Prostate gland (tissue), 2 donors: Measurements from ENCODE around the gene AQP4. TPM values are rescaled to one million over a fixed set of nuclear protein-coding genes. Genes with fewer than 3 reads are reported as not detected.
A peak's percentile ranks its signal among the peaks of the same experiment; 100 is the strongest.

Source experiments
- DNase-seq: peaks from one replicate; pipeline ENCODE4 v3.0.0-alpha.2; 2019; ENCODE audit warnings: low spot score
- H3K27ac ChIP-seq, 2 donors: fragments of 200-600 bp; sonication (generic); 2 replicates each; pipeline ENCODE4 v1.5.1; 2017 to 2019
- H3K27me3 ChIP-seq: fragments of 200-600 bp; sonication (generic); replicated peaks from 2 replicates; pipeline ENCODE4 v1.5.1; 2019; ENCODE audit not compliant: insufficient read depth
- H3K36me3 ChIP-seq, 2 donors: fragments of 200-600 bp; sonication (generic); 1 replicate in 1 of 2; 2 replicates in 1 of 2; pipeline versions ENCODE4 v1.5.1 to v1.8.1; 2017 to 2019
- H3K4me1 ChIP-seq: fragments of 200-600 bp; sonication (generic); replicated peaks from 2 replicates; pipeline ENCODE4 v1.5.1; 2019
- H3K4me3 ChIP-seq, 2 donors: fragments of 200-600 bp; sonication (generic); 2 replicates each; pipeline ENCODE4 v1.5.1; 2017 to 2019
- H3K9me3 ChIP-seq: fragments of 200-600 bp; sonication (generic); 2 replicates; pipeline ENCODE4 v1.5.1; 2017
- CTCF ChIP-seq, 4 experiments: fragments of 200-600 bp in 2 of 4; fragments of 450-650 bp in 2 of 4; sonication (generic) in 2 of 4; IDR thresholded peaks; 1 replicate in 3 of 4; 2 replicates in 1 of 4; pipeline ENCODE4 v1.5.1; 2016 to 2019; ENCODE audit warnings: antibody characterized with exemption in 4 of 4, mild to moderate bottlenecking in 2 of 4, moderate library complexity in 2 of 4
- POLR2A ChIP-seq: fragments of 450-650 bp; IDR thresholded peaks from one replicate; pipeline ENCODE4 v1.6.1; 2016; ENCODE audit warnings: antibody characterized with exemption, mild to moderate bottlenecking
- POLR2AphosphoS5 ChIP-seq: sonication (generic); formaldehyde crosslinking; IDR thresholded peaks from one replicate; pipeline ENCODE4 v1.6.1; 2017; ENCODE audit warnings: antibody characterized with exemption
- WGBS: methylation state at CpG from one replicate; pipeline ENCODE4 v1.1.5; 2018; 5-methylcytosine and 5-hydroxymethylcytosine counted together
- intact Hi-C: fragments of 100-400 bp; cut with DNase I; formaldehyde crosslinking; loops from one replicate; pipeline ENCODE4 v1.14.2; 2022
- total RNA-seq, 2 donors: library from RNA; depleted of rRNA; stranded (reverse); fragments of >200 nt; gene quantifications; one replicate each; pipeline ENCODE4 v1.1.0, GENCODE V29; 2016

AQP4 gene
- total RNA-seq, 2 donors from 2014 or later, result 1.7 to 8.4 TPM

DNA sequence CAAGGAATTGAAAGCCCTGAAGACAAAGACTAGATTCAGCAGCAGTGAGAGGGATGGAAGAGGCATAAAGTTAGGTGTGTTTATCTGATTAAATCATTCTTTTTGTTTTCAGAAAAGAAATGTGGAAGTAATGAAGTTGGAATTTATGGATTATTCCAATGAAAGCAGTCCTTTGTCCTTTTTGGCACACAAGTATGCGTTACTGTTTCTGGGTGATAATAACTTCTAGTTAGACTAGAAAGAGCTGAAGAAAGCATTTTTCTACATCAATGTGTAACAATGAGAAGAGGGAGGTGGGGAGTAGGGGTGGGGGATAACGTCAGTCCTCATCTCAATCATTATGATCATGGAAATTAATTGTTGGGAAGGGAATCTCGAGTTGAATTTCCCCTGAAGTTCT lies 53.0 kb downstream of the AQP4 start:
- TF ChIP-seq CTCF (IDR thresholded peaks at IDR 0.05), result no peak
- H3K36me3 ChIP-seq, result no peaks in the 10 kb centered on the region
- H3K4me3 ChIP-seq, result no peak overlapping the region
- intact Hi-C loops, result no loop called here
- H3K4me1 ChIP-seq, result no peaks in the 10 kb centered on the region
- no peak for DNase-seq
- H3K9me3 ChIP-seq, result no peaks in the 10 kb centered on the region
- 72% methylated on average over 3 of the region's 3 CpGs for WGBS
- H3K27ac ChIP-seq, result no peak overlapping the region
- H3K27me3 ChIP-seq, result no peaks in the 10 kb centered on the region

GRCh38 chr18:26809346-26809745 lies 56.2 kb downstream of the AQP4 start:
- TF ChIP-seq POLR2A (no peak), CTCF (IDR thresholded peaks at IDR 0.05) (no peak), POLR2AphosphoS5 (no peak)
- Histone ChIP-seq H3K4me1 (no peaks in the 10 kb centered on the region), H3K4me3 (no peak overlapping the region), H3K36me3 (no peaks in the 10 kb centered on the region), H3K27me3 (no peaks in the 10 kb centered on the region), H3K27ac (no peak overlapping the region), H3K9me3 (no peaks in the 10 kb centered on the region)
- intact Hi-C loops, result no loop called here
- no peak for DNase-seq
- 87% methylated on average over 5 of the region's 5 CpGs for WGBS

DNA sequence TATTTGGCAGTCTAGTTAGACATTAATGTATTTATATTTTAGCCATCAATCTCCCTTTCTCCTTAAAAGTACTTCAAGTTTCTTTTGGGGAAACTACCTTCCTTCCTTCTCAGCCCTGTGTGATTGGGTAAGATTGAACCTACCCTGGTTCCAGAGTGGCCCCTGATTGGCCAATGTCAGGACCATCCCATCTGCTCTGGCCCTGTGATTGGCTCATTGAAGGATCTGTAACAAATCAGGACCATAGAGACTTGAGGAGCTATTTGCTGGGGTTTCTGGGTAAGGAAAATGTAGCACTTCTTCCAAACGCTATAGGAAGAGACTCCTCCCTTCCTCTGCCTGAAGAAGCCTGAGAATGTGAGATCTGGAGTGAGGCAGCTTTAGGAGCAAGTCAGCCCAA lies 59.3 kb downstream of the AQP4 start:
- 83% methylated on average over 1 of the region's 1 CpG for WGBS

GRCh38 chr18:26804519-26804918 lies 61.0 kb downstream of the AQP4 start:
- intact Hi-C loops, result no loop called here
- no peak for DNase-seq
- 46% methylated on average over 1 of the region's 1 CpG for WGBS

More for the DNA sequence above, 59.3 kb downstream of the AQP4 start:
- Histone ChIP-seq H3K27me3 (no peaks in the 10 kb centered on the region), H3K9me3 (no peaks in the 10 kb centered on the region), H3K4me1 (no peaks in the 10 kb centered on the region), H3K36me3 (no peaks in the 10 kb centered on the region), H3K4me3 (no peak overlapping the region), H3K27ac (no peak overlapping the region)
- intact Hi-C loops, result no loop called here
- DNase-seq, result no peak
- no peak for TF ChIP-seq POLR2A
- TF ChIP-seq CTCF (IDR thresholded peaks at IDR 0.05), result no peak
- no peak for TF ChIP-seq POLR2AphosphoS5

More at GRCh38 chr18:26804519-26804918, 61.0 kb downstream of the AQP4 start:
- H3K4me3 ChIP-seq, result no peak overlapping the region
- no peak overlapping the region for H3K27ac ChIP-seq
- no peaks in the 10 kb centered on the region for H3K4me1 ChIP-seq
- no peaks in the 10 kb centered on the region for H3K27me3 ChIP-seq
- TF ChIP-seq CTCF (IDR thresholded peaks at IDR 0.05) (peak in 2 of 4 experiments; percentile 11 to 12), POLR2AphosphoS5 (no peak), POLR2A (no peak)
- no peaks in the 10 kb centered on the region for H3K36me3 ChIP-seq
- H3K9me3 ChIP-seq, result no peaks in the 10 kb centered on the region
